ENCODE data around the gene CCNYL1.
A peak's percentile ranks its signal among the peaks of the same experiment; 100 is the strongest.

CCNYL1 gene

DNA sequence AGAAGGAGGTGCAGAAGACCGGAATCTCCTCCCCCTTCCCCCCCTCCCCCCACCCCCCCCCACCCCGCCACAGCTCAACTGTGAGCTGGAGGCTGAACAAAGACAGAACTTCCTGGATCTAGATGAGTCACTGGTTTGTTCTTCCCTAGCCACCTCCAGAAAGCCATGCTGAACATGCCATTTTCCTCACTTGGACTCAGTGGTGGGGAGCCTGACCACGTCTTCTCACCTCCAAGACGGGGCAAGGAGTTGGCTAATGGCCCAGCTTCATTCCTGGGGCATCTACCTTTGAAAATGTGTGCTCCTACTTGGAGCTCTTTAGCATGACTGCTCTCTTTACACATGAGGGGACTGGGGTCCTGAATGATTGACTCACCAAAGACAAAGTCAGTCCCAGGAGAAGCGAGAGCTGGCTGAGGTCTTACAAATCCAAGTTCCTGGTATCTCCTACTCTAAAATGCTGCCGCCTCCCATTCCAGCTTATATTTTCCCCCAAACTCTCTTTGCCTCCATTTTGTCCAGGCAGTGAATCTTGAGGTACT lies 80.9 kb downstream of the CCNYL1 start:
- TF ChIP-seq TCF4 (CRISPR knock-in tag; IDR thresholded peaks at IDR 0.05; ENCODE audit: borderline replicate concordance), result no peak
- TF ChIP-seq PPARA (CRISPR knock-in tag; IDR thresholded peaks at IDR 0.05; ENCODE audit: borderline replicate concordance), result no peak
- no peak for TF ChIP-seq CREB5 (CRISPR knock-in tag; IDR thresholded peaks at IDR 0.05; ENCODE audit: low read depth)
- TF ChIP-seq OSR1 (CRISPR knock-in tag; IDR thresholded peaks at IDR 0.05), result no peak
- no peak for TF ChIP-seq SNAI2 (CRISPR knock-in tag; IDR thresholded peaks at IDR 0.05)
- TF ChIP-seq GLIS3 (CRISPR knock-in tag; IDR thresholded peaks at IDR 0.05), result no peak
- TF ChIP-seq BACH2 (CRISPR knock-in tag; IDR thresholded peaks at IDR 0.05; ENCODE audit: borderline replicate concordance), result no peak
- TF ChIP-seq, protein P1, sequence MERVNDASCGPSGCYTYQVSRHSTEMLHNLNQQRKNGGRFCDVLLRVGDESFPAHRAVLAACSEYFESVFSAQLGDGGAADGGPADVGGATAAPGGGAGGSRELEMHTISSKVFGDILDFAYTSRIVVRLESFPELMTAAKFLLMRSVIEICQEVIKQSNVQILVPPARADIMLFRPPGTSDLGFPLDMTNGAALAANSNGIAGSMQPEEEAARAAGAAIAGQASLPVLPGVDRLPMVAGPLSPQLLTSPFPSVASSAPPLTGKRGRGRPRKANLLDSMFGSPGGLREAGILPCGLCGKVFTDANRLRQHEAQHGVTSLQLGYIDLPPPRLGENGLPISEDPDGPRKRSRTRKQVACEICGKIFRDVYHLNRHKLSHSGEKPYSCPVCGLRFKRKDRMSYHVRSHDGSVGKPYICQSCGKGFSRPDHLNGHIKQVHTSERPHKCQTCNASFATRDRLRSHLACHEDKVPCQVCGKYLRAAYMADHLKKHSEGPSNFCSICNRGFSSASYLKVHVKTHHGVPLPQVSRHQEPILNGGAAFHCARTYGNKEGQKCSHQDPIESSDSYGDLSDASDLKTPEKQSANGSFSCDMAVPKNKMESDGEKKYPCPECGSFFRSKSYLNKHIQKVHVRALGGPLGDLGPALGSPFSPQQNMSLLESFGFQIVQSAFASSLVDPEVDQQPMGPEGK (CRISPR knock-in tag; IDR thresholded peaks at IDR 0.05; ENCODE audit: borderline replicate concordance), result no peak
- TF ChIP-seq TSHZ2 (CRISPR knock-in tag; IDR thresholded peaks at IDR 0.05), result no peak
- TF ChIP-seq ZFP3 (CRISPR knock-in tag; IDR thresholded peaks at IDR 0.05), result no peak
- no peak for TF ChIP-seq ZNF70 (CRISPR knock-in tag; IDR thresholded peaks at IDR 0.05)
- TF ChIP-seq ZC3H10 (CRISPR knock-in tag; IDR thresholded peaks at IDR 0.05), result no peak
- ATAC-seq, result peak; percentile 93

- peak; percentile 41 for ATAC-seq
- TF ChIP-seq TCF4 (CRISPR knock-in tag; IDR thresholded peaks at IDR 0.05; ENCODE audit: borderline replicate concordance), result no peak
- no peak for TF ChIP-seq CSRNP3 (CRISPR knock-in tag; IDR thresholded peaks at IDR 0.05)
- no peak for TF ChIP-seq ZNF565 (CRISPR knock-in tag; conservative IDR thresholded peaks at IDR 0.05; ENCODE audit: low read depth)
- no peak for TF ChIP-seq BACH2 (CRISPR knock-in tag; IDR thresholded peaks at IDR 0.05; ENCODE audit: borderline replicate concordance)
- TF ChIP-seq ESRRG (CRISPR knock-in tag; IDR thresholded peaks at IDR 0.05), result no peak
- no peak for TF ChIP-seq ZFP3 (CRISPR knock-in tag; IDR thresholded peaks at IDR 0.05)
- TF ChIP-seq RARB (CRISPR knock-in tag; IDR thresholded peaks at IDR 0.05), result no peak
- TF ChIP-seq ZC3H10 (CRISPR knock-in tag; IDR thresholded peaks at IDR 0.05), result no peak
- TF ChIP-seq TOX (CRISPR knock-in tag; IDR thresholded peaks at IDR 0.05; ENCODE audit: borderline replicate concordance), result no peak
- TF ChIP-seq ISL1 (CRISPR knock-in tag; IDR thresholded peaks at IDR 0.05), result no peak
- TF ChIP-seq POU6F1 (CRISPR knock-in tag; IDR thresholded peaks at IDR 0.05; ENCODE audit: borderline replicate concordance, low read depth), result no peak
- no peak for TF ChIP-seq SNAI2 (CRISPR knock-in tag; IDR thresholded peaks at IDR 0.05)
- no peak for TF ChIP-seq ZNF8 (CRISPR knock-in tag; IDR thresholded peaks at IDR 0.05)
- TF ChIP-seq ZNF70 (CRISPR knock-in tag; IDR thresholded peaks at IDR 0.05), result no peak
These were observed 85.3 kb downstream of the CCNYL1 start for GRCh38 chr2:207796585-207797350.

DNA sequence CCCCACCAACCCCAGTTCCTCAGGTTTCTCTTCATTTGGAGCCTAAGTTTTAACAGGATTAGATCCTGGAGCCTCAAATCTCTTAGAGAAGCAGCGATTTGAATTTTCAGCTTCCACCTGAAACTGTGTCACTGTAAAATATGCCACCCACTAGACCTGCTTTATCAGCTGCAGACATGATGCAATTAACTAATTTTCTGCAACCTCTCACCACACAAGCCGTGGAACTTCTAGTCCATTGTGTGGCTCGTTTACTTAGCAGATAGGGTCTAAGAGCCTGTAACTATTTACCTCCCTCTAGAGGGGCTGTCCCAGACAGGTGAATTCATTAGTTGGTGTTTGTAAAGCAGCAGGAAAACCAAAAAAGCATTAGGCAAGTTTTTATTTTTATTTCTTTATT lies 89.8 kb downstream of the CCNYL1 start:
- no peak for ATAC-seq
- no peak for TF ChIP-seq GLIS3 (CRISPR knock-in tag; IDR thresholded peaks at IDR 0.05)
- no peak for TF ChIP-seq ESRRG (CRISPR knock-in tag; IDR thresholded peaks at IDR 0.05)
- TF ChIP-seq ARNTL (CRISPR knock-in tag; IDR thresholded peaks at IDR 0.05; ENCODE audit: borderline replicate concordance, low read depth), result no peak
- TF ChIP-seq ZC3H10 (CRISPR knock-in tag; IDR thresholded peaks at IDR 0.05), result no peak
- TF ChIP-seq OSR1 (CRISPR knock-in tag; IDR thresholded peaks at IDR 0.05), result no peak
- TF ChIP-seq CSRNP3 (CRISPR knock-in tag; IDR thresholded peaks at IDR 0.05), result no peak
- TF ChIP-seq ZFP3 (CRISPR knock-in tag; IDR thresholded peaks at IDR 0.05), result no peak
- no peak for TF ChIP-seq ZNF8 (CRISPR knock-in tag; IDR thresholded peaks at IDR 0.05)
- TF ChIP-seq CREB5 (CRISPR knock-in tag; IDR thresholded peaks at IDR 0.05; ENCODE audit: low read depth), result no peak
- TF ChIP-seq ZNF70 (CRISPR knock-in tag; IDR thresholded peaks at IDR 0.05), result no peak
